ENCODE measurements around the gene SCN4B. TPM values are rescaled to one million over a fixed set of nuclear protein-coding genes. Genes with fewer than 3 reads are reported as not detected.

SCN4B gene
- total and polyA plus RNA-seq, 2 donors (not counting 3 experiments of a cell fraction or from before 2014, with no cell fraction given), result 0.06 to 0.13 TPM

GRCh38 chr11:118109231-118109630 is 43.4 kb downstream of the SCN4B start:
- Histone ChIP-seq H3K36me3 (ENCODE audit: control insufficient read depth in 2 of 2, extremely low read depth in 1 of 2, insufficient read depth in 2 of 2, low read length in 2 of 2) (no peaks in the 10 kb centered on the region), H3K27me3 (ENCODE audit: control insufficient read depth in 2 of 2, insufficient read depth in 2 of 2, low read length in 2 of 2) (peaks cover 0 to 4% of the 10 kb centered on the region in 2 experiments), H3K27ac (ENCODE audit: insufficient read depth, low read depth, low read length) (no peak overlapping the region), H3K79me2 (ENCODE audit: control insufficient read depth, insufficient read depth, low read length) (no peaks in the 10 kb centered on the region), H3K4me3 (replicated peaks in 1 of 3; ENCODE audit: insufficient read depth in 1 of 3, low read depth in 1 of 3, low read length in 3 of 3) (no peak overlapping the region), H3K4me1 (ENCODE audit: control insufficient read depth, extremely low read depth, insufficient read depth, low read length) (no peaks in the 10 kb centered on the region), H3K9ac (replicated peaks; ENCODE audit: extremely low read depth, insufficient read depth, low read length) (no peak overlapping the region), H3K9me1 (replicated peaks; ENCODE audit: control insufficient read depth, extremely low read depth, insufficient read depth, low read length) (no peaks in the 10 kb centered on the region), H3K9me3 (replicated peaks; ENCODE audit: control insufficient read depth, insufficient read depth, low read length) (no peaks in the 10 kb centered on the region), H2AFZ (ENCODE audit: low read depth, low read length) (no peak overlapping the region), H3K4me2 (ENCODE audit: insufficient read depth, low read length) (no peak overlapping the region), H4K20me1 (replicated peaks; ENCODE audit: control insufficient read depth, extremely low read depth, insufficient read depth, low read length) (no peaks in the 10 kb centered on the region)
- POLR2A ChIA-PET, result no interaction called here
- CTCF ChIA-PET, result no interaction called here
- intact Hi-C loops (cut with micrococcal nuclease) (no loop called here), dilution Hi-C loops (cut with MboI; ENCODE audit: extremely low pct_ligation_motif_present, low sequenced_read_pairs) (no loop called here)
- DNase-seq (ENCODE audit: low read depth, low spot score) (no peak), FAIRE-seq (no peak)
- no peak for TF ChIP-seq MYC (IDR thresholded peaks at IDR 0.05; ENCODE audit: low read depth, low read length)
- TF ChIP-seq GATA2 (IDR thresholded peaks at IDR 0.05; ENCODE audit: insufficient read depth, insufficient read length, low read depth, low read length), result no peak
- TF ChIP-seq MAX (IDR thresholded peaks at IDR 0.05; ENCODE audit: insufficient read depth, insufficient read length), result no peak
- no peak for TF ChIP-seq JUN (IDR thresholded peaks at IDR 0.05; ENCODE audit: borderline replicate concordance, insufficient read depth, insufficient read length, low read depth)
- TF ChIP-seq POLR2A (IDR thresholded peaks at IDR 0.05; ENCODE audit: low read depth, low read length), result no peak
- no peak for TF ChIP-seq CTCF (IDR thresholded peaks at IDR 0.05; ENCODE audit: extremely low read depth in 1 of 2, insufficient read depth in 1 of 2, low read depth in 1 of 2, low read length in 2 of 2)
- TF ChIP-seq FOS (IDR thresholded peaks at IDR 0.05; ENCODE audit: borderline replicate concordance, insufficient read depth, low read length), result no peak
- no peak for TF ChIP-seq POLR2AphosphoS5 (IDR thresholded peaks at IDR 0.05; ENCODE audit: insufficient read depth, low read depth, low read length)
- TF ChIP-seq EZH2 (IDR thresholded peaks at IDR 0.05; ENCODE audit: borderline replicate concordance, low read depth, low read length, severe bottlenecking), result no peak
- no TSS peak for BruUV-seq (replicated peaks)
